ENCODE data around the gene GIMAP1.
A peak's percentile ranks its signal among the peaks of the same experiment; 100 is the strongest.

The GIMAP1 gene

DNA sequence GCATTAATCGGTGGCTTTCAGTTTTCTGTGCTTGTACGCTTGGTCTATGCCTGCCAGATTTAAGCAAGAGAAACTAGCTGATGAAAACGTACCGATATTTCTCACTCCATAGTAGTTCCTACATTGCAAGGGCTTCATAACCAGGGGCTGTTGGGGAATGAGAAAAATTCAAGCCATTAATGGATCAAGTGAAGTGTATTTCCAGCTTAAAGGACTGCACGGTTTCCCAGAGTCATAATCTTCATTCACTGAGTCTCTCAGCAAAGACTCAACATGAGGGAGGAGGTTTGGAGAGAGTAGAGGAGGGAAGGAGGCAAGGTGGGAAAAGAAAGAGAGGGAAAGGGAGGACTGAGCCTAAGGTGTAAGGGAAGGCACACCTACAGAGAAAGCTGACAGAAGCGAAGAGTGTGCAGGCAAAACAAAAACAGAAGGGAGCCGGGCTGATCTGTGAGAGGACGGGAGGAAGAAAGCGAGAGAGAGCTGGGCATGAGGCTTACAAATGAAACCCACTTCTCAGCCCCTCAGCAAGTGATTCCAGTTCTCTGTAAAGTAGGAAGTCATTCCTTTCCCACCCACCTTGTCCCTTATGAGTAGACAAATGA lies 30.3 kb upstream of the GIMAP1 start:
- Histone ChIP-seq H3K27ac (ENCODE audit: low read depth, low read length) (peak overlapping the region; percentile 26), H3K9ac (ENCODE audit: low read depth in 1 of 2, low read length in 2 of 2) (peak overlapping the region; percentile 55 to 80), H3K4me1 (ENCODE audit: control insufficient read depth in 1 of 2, insufficient read depth in 2 of 2, low read length in 2 of 2) (peaks cover 5 to 9% of the 10 kb centered on the region in 2 donors), H3K4me3 (ENCODE audit: low read depth in 1 of 2, low read length in 2 of 2) (peak overlapping the region; percentile 77 to 88), H3K36me3 (ENCODE audit: control insufficient read depth in 1 of 2, insufficient read depth in 2 of 2, low read length in 2 of 2) (peaks cover 11 to 16% of the 10 kb centered on the region in 2 donors), H3K9me3 (ENCODE audit: control insufficient read depth in 1 of 2, low read length in 2 of 2) (peaks cover 0 to 1% of the 10 kb centered on the region in 2 donors), H3K27me3 (ENCODE audit: control insufficient read depth in 1 of 2, insufficient read depth in 2 of 2, low read length in 2 of 2) (no peaks in the 10 kb centered on the region)

DNA sequence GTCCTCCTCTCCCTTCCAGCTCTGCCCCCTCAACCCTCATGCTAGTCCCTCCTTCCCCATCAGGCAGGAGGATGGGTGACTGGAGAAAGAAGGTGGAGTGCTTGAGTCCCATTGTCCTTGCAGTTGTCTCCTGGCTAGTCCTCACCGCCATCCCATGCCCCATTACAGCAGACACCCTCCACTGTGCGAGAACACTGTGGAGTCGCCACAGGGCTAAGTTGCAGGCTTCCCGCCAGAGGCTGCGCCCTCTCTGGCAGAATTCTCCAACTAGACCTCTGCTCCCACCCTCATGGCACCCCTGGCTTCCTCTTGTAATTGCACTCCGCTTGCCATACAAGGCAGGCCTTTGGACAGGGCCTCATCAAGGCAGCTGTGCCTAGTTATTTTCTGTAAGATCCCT lies 27.8 kb upstream of the GIMAP1 start:
- Histone ChIP-seq H3K4me3 (ENCODE audit: low read depth in 1 of 2, low read length in 2 of 2) (peak overlapping the region in 1 of 2 donors; percentile 13), H3K9me3 (ENCODE audit: control insufficient read depth in 1 of 2, low read length in 2 of 2) (peaks cover 0 to 4% of the 10 kb centered on the region in 2 donors), H3K9ac (ENCODE audit: low read depth in 1 of 2, low read length in 2 of 2) (no peak overlapping the region), H3K36me3 (ENCODE audit: control insufficient read depth in 1 of 2, insufficient read depth in 2 of 2, low read length in 2 of 2) (peaks cover 12 to 26% of the 10 kb centered on the region in 2 donors), H3K4me1 (ENCODE audit: control insufficient read depth in 1 of 2, insufficient read depth in 2 of 2, low read length in 2 of 2) (peaks cover 5 to 9% of the 10 kb centered on the region in 2 donors), H3K27ac (ENCODE audit: low read depth, low read length) (no peak overlapping the region), H3K27me3 (ENCODE audit: control insufficient read depth in 1 of 2, insufficient read depth in 2 of 2, low read length in 2 of 2) (no peaks in the 10 kb centered on the region)

DNA sequence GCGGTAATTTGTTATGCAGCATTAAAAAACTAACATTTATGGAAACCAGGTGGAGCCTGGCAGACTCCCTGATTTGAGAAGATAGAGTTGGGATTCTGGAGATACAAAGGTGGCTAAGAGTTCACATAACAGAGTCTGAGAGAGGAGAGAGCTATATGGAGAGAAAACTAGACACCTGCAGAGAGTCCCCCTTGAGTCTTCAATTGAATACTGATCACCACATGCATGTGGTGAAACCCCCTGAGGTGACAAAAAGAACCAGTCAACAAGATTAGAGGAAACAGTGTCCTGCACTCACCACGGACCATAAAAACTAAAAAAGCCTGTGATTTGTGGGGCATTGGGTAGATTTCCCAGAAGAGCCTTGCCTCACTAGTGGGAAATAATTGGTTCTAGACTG lies 20.8 kb upstream of the GIMAP1 start:
- Histone ChIP-seq H3K27ac (ENCODE audit: low read depth, low read length) (no peak overlapping the region), H3K9ac (ENCODE audit: low read depth in 1 of 2, low read length in 2 of 2) (no peak overlapping the region), H3K4me3 (ENCODE audit: low read depth in 1 of 2, low read length in 2 of 2) (no peak overlapping the region), H3K36me3 (ENCODE audit: control insufficient read depth in 1 of 2, insufficient read depth in 2 of 2, low read length in 2 of 2) (peaks cover 6 to 13% of the 10 kb centered on the region in 2 donors), H3K9me3 (ENCODE audit: control insufficient read depth in 1 of 2, low read length in 2 of 2) (peaks cover 4 to 39% of the 10 kb centered on the region in 2 donors), H3K4me1 (ENCODE audit: control insufficient read depth in 1 of 2, insufficient read depth in 2 of 2, low read length in 2 of 2) (no peaks in the 10 kb centered on the region), H3K27me3 (ENCODE audit: control insufficient read depth in 1 of 2, insufficient read depth in 2 of 2, low read length in 2 of 2) (no peaks in the 10 kb centered on the region)

DNA sequence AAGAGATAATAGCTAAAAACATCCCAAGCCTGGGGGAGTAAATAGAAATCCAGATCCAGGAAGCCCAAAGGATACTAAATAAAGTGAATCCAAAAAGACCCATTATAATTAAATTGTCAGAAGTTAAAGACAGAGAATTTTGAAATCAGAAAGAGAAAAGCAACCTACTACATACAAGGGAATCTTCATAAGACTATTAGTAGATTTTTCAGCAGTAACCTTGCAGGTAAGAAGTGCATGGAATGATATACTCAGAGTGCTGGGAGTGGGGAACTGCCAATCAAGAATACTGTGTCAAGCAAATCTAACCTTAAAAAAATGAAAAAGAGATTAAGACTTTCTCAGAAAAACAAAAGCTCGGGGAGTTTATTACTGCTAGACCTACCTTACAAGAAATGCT lies 13.2 kb upstream of the GIMAP1 start:
- Histone ChIP-seq H3K9ac (ENCODE audit: low read depth in 1 of 2, low read length in 2 of 2) (no peak overlapping the region), H3K27me3 (ENCODE audit: control insufficient read depth in 1 of 2, insufficient read depth in 2 of 2, low read length in 2 of 2) (no peaks in the 10 kb centered on the region), H3K4me1 (ENCODE audit: control insufficient read depth in 1 of 2, insufficient read depth in 2 of 2, low read length in 2 of 2) (no peaks in the 10 kb centered on the region), H3K36me3 (ENCODE audit: control insufficient read depth in 1 of 2, insufficient read depth in 2 of 2, low read length in 2 of 2) (no peaks in the 10 kb centered on the region), H3K4me3 (ENCODE audit: low read depth in 1 of 2, low read length in 2 of 2) (no peak overlapping the region), H3K27ac (ENCODE audit: low read depth, low read length) (no peak overlapping the region), H3K9me3 (ENCODE audit: control insufficient read depth in 1 of 2, low read length in 2 of 2) (peaks cover 30 to 51% of the 10 kb centered on the region in 2 donors)

DNA sequence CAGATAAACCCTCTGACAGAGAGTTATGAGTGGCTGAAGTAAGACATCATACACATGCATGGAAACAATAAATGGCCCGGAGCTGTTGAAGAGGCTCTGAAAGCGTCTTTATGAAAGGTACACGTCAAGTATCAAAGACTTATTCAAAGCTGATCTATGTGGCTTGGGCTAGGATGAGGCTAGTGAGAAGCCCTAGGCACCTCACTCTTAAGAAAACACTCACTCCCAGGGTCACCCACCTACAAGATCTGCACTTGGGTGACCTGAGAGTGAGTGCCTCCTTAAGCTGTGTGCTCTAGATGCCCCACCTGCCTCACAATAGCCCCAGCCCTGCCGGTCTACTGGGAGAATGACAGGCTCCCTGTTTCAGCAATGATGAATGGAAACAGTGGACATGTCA lies 1.1 kb upstream of the GIMAP1 start:
- Histone ChIP-seq H3K27ac (ENCODE audit: low read depth, low read length) (peak overlapping the region; percentile 1), H3K36me3 (ENCODE audit: control insufficient read depth in 1 of 2, insufficient read depth in 2 of 2, low read length in 2 of 2) (peaks cover 0 to 5% of the 10 kb centered on the region in 2 donors), H3K4me1 (ENCODE audit: control insufficient read depth in 1 of 2, insufficient read depth in 2 of 2, low read length in 2 of 2) (no peaks in the 10 kb centered on the region), H3K27me3 (ENCODE audit: control insufficient read depth in 1 of 2, insufficient read depth in 2 of 2, low read length in 2 of 2) (no peaks in the 10 kb centered on the region), H3K9ac (ENCODE audit: low read depth in 1 of 2, low read length in 2 of 2) (peak overlapping the region in 1 of 2 donors; percentile 4), H3K9me3 (ENCODE audit: control insufficient read depth in 1 of 2, low read length in 2 of 2) (no peaks in the 10 kb centered on the region), H3K4me3 (ENCODE audit: low read depth in 1 of 2, low read length in 2 of 2) (no peak overlapping the region)

DNA sequence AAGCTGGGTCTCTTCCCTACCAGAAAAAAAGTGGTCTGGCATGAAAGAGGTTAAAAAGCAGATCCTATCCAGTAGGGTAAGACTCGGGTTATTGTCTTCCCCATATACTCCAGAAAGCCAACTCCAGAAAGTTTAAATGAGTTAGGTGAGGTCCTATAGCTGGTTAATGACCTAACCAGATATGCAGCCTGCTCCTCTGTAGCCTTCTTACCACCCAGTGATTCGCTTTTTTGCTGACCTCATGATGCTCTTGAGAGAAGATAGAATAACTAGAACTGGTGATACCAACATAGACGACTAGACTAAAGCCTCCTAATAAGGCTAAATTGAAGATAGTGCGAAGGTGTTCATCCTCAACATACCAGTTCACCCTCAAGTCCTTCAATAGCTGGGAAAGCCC lies 675 bp upstream of the GIMAP1 start:
- H3K27me3 ChIP-seq (ENCODE audit: control insufficient read depth in 1 of 2, insufficient read depth in 2 of 2, low read length in 2 of 2), result no peaks in the 10 kb centered on the region
- no peaks in the 10 kb centered on the region for H3K9me3 ChIP-seq (ENCODE audit: control insufficient read depth in 1 of 2, low read length in 2 of 2)
- peak overlapping the region; percentile 29 to 73 for H3K4me3 ChIP-seq (ENCODE audit: low read depth in 1 of 2, low read length in 2 of 2)
- H3K36me3 ChIP-seq (ENCODE audit: control insufficient read depth in 1 of 2, insufficient read depth in 2 of 2, low read length in 2 of 2), result peaks cover 0 to 7% of the 10 kb centered on the region in 2 donors
- peak overlapping the region; percentile 4 to 68 for H3K9ac ChIP-seq (ENCODE audit: low read depth in 1 of 2, low read length in 2 of 2)
- H3K27ac ChIP-seq (ENCODE audit: low read depth, low read length), result peak overlapping the region; percentile 58
- H3K4me1 ChIP-seq (ENCODE audit: control insufficient read depth in 1 of 2, insufficient read depth in 2 of 2, low read length in 2 of 2), result no peaks in the 10 kb centered on the region

DNA sequence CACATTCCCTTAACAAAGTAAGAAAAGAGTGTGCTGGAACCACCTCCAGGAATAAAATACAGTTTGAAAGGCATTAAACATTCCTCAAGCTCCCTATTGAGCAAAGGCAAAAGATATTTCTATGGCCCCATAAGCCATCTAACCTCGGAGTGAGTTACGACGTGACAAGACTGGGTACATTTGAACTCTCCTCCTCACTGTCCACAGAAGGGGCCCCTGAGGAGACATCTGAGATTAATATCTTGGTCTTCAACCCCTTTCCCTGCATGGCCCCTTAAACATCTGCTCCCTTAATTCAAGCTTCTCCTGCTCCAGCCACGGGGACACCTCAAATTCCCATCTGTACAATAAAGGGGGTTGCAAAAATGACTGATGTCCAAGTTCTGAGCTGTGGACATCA lies 526 bp downstream of the GIMAP1 start:
- Histone ChIP-seq H3K36me3 (ENCODE audit: control insufficient read depth in 1 of 2, insufficient read depth in 2 of 2, low read length in 2 of 2) (peaks cover 0 to 7% of the 10 kb centered on the region in 2 donors), H3K4me3 (ENCODE audit: low read depth in 1 of 2, low read length in 2 of 2) (peak overlapping the region; percentile 70 to 73), H3K9me3 (ENCODE audit: control insufficient read depth in 1 of 2, low read length in 2 of 2) (no peaks in the 10 kb centered on the region), H3K9ac (ENCODE audit: low read depth in 1 of 2, low read length in 2 of 2) (peak overlapping the region; percentile 12 to 68), H3K27ac (ENCODE audit: low read depth, low read length) (peak overlapping the region; percentile 49), H3K4me1 (ENCODE audit: control insufficient read depth in 1 of 2, insufficient read depth in 2 of 2, low read length in 2 of 2) (no peaks in the 10 kb centered on the region), H3K27me3 (ENCODE audit: control insufficient read depth in 1 of 2, insufficient read depth in 2 of 2, low read length in 2 of 2) (no peaks in the 10 kb centered on the region)

DNA sequence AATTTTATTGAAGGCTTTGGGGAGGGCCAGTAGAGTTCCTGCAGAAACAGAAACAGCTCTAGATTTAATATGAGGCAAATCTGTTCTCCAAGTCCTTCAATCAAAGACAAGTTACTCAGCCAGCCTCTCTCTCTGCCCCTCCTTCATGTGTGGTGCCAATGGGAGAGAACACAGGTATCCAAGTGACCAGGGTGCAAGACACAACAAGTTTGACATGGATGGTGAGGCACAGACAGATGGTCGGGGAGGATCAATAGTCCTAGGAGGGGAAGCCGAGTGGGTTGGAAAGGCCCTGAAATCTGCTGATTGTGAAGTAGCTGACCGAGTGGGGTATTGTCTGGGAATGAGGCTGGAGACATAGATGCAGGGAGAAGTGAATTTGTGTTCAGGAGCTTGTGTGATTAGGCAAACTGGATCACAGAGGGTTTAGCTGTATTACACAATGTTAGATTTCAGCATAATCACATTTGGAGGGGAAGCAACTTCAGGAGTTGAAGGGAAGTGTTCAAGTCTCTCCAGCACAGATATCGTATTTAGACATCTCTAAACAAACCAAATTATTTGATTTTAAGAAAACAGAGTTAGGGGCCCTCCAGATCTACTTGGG lies 1.5 kb downstream of the GIMAP1 start:
- peaks cover 0 to 7% of the 10 kb centered on the region in 2 donors for H3K36me3 ChIP-seq (ENCODE audit: control insufficient read depth in 1 of 2, insufficient read depth in 2 of 2, low read length in 2 of 2)
- H3K9me3 ChIP-seq (ENCODE audit: control insufficient read depth in 1 of 2, low read length in 2 of 2), result no peaks in the 10 kb centered on the region
- no peaks in the 10 kb centered on the region for H3K27me3 ChIP-seq (ENCODE audit: control insufficient read depth in 1 of 2, insufficient read depth in 2 of 2, low read length in 2 of 2)
- H3K4me3 ChIP-seq (ENCODE audit: low read depth in 1 of 2, low read length in 2 of 2), result peak overlapping the region; percentile 70 to 73
- peak overlapping the region; percentile 11 for H3K27ac ChIP-seq (ENCODE audit: low read depth, low read length)
- no peaks in the 10 kb centered on the region for H3K4me1 ChIP-seq (ENCODE audit: control insufficient read depth in 1 of 2, insufficient read depth in 2 of 2, low read length in 2 of 2)
- peak overlapping the region in 1 of 2 donors; percentile 57 for H3K9ac ChIP-seq (ENCODE audit: low read depth in 1 of 2, low read length in 2 of 2)

DNA sequence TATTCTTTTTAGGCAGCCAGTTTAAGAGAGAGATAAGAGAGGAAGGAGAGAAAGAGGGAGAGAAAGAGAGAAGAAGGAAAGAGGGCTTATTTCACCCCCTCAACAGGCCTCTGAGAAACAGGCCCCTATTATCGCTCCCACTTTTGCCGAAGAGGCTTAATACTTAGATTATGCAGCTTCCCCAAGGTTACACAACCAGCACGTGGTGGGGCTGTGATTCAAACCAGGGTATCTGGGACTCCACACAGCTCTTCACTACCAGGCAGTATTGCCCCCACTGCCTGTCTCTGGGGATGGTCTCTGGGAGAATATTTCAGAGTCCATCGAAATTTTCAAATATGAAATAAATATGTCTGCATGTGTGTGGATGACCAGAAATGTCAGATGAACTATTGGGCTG lies 3.0 kb downstream of the GIMAP1 start:
- no peak overlapping the region for H3K9ac ChIP-seq (ENCODE audit: low read depth in 1 of 2, low read length in 2 of 2)

DNA sequence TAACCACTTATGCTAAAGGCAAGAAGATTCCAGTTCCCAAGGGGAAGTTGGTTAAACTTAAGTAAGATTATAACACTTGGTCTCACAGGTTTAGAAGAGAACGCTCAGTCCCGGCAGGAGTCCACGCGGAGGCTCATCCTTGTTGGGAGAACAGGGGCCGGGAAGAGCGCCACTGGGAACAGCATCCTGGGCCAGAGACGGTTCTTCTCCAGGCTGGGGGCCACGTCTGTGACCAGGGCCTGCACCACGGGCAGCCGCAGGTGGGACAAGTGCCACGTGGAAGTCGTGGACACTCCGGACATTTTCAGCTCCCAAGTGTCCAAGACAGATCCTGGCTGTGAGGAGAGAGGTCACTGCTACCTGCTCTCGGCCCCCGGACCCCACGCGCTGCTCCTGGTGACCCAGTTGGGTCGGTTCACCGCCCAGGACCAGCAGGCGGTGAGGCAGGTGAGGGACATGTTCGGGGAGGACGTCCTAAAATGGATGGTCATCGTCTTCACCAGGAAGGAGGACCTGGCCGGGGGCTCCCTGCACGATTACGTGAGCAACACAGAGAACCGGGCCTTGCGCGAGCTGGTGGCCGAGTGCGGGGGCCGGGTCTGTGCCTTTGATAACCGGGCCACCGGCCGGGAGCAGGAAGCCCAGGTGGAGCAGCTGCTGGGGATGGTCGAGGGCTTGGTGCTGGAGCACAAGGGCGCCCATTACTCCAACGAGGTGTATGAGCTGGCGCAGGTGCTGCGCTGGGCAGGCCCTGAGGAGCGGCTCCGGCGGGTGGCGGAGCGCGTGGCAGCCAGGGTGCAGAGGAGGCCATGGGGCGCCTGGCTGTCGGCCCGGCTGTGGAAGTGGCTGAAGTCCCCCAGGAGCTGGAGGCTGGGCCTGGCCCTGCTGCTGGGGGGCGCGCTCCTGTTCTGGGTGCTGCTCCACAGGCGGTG lies 3.8 kb downstream of the GIMAP1 start:
- H3K27me3 ChIP-seq (ENCODE audit: control insufficient read depth in 1 of 2, insufficient read depth in 2 of 2, low read length in 2 of 2), result no peaks in the 10 kb centered on the region
- H3K27ac ChIP-seq (ENCODE audit: low read depth, low read length), result no peak overlapping the region
- H3K4me3 ChIP-seq (ENCODE audit: low read depth in 1 of 2, low read length in 2 of 2), result no peak overlapping the region
- H3K9ac ChIP-seq (ENCODE audit: low read depth in 1 of 2, low read length in 2 of 2), result no peak overlapping the region
- H3K36me3 ChIP-seq (ENCODE audit: control insufficient read depth in 1 of 2, insufficient read depth in 2 of 2, low read length in 2 of 2), result peaks cover 0 to 7% of the 10 kb centered on the region in 2 donors
- H3K9me3 ChIP-seq (ENCODE audit: control insufficient read depth in 1 of 2, low read length in 2 of 2), result no peaks in the 10 kb centered on the region
- H3K4me1 ChIP-seq (ENCODE audit: control insufficient read depth in 1 of 2, insufficient read depth in 2 of 2, low read length in 2 of 2), result no peaks in the 10 kb centered on the region

More for the DNA sequence above, 3.0 kb downstream of the GIMAP1 start:
- peaks cover 0 to 7% of the 10 kb centered on the region in 2 donors for H3K36me3 ChIP-seq (ENCODE audit: control insufficient read depth in 1 of 2, insufficient read depth in 2 of 2, low read length in 2 of 2)
- no peaks in the 10 kb centered on the region for H3K27me3 ChIP-seq (ENCODE audit: control insufficient read depth in 1 of 2, insufficient read depth in 2 of 2, low read length in 2 of 2)
- H3K9me3 ChIP-seq (ENCODE audit: control insufficient read depth in 1 of 2, low read length in 2 of 2), result no peaks in the 10 kb centered on the region
- no peak overlapping the region for H3K4me3 ChIP-seq (ENCODE audit: low read depth in 1 of 2, low read length in 2 of 2)
- H3K4me1 ChIP-seq (ENCODE audit: control insufficient read depth in 1 of 2, insufficient read depth in 2 of 2, low read length in 2 of 2), result no peaks in the 10 kb centered on the region
- H3K27ac ChIP-seq (ENCODE audit: low read depth, low read length), result no peak overlapping the region

All from duodenal mucosa (tissue), 2 donors.